Stomach (tissue), 4 donors: ENCODE results near the gene VEGFB.
A peak's percentile ranks its signal among the peaks of the same experiment; 100 is the strongest.

Experiments used
- EP300 ChIP-seq: sonication (generic); formaldehyde crosslinking; IDR thresholded peaks from one replicate; pipeline ENCODE4 v1.6.1; 2017; ENCODE audit warnings: antibody characterized with exemption
- POLR2A ChIP-seq, 4 donors: fragments of 450-650 bp; IDR thresholded peaks; one replicate each; pipeline ENCODE4 v1.6.1; 2016; ENCODE audit warnings: antibody characterized with exemption in 4 of 4, control low read depth in 2 of 4, mild to moderate bottlenecking in 1 of 4, moderate library complexity in 1 of 4
- POLR2AphosphoS5 ChIP-seq, 3 donors: sonication (generic); formaldehyde crosslinking; IDR thresholded peaks; one replicate each; pipeline ENCODE4 v1.6.1; 2016; ENCODE audit warnings: antibody characterized with exemption in 3 of 3
- TF ChIP-seq, protein P1 (sequence below), 7 experiments: fragments of 450-650 bp in 4 of 7; fragments of 200-600 bp in 3 of 7; sonication (generic) in 3 of 7; IDR thresholded peaks; one replicate each; pipeline ENCODE4 v1.5.1; 2016 to 2019; ENCODE audit warnings: antibody characterized with exemption in 7 of 7, control low read depth in 2 of 7, mild to moderate bottlenecking in 1 of 7

DNA sequence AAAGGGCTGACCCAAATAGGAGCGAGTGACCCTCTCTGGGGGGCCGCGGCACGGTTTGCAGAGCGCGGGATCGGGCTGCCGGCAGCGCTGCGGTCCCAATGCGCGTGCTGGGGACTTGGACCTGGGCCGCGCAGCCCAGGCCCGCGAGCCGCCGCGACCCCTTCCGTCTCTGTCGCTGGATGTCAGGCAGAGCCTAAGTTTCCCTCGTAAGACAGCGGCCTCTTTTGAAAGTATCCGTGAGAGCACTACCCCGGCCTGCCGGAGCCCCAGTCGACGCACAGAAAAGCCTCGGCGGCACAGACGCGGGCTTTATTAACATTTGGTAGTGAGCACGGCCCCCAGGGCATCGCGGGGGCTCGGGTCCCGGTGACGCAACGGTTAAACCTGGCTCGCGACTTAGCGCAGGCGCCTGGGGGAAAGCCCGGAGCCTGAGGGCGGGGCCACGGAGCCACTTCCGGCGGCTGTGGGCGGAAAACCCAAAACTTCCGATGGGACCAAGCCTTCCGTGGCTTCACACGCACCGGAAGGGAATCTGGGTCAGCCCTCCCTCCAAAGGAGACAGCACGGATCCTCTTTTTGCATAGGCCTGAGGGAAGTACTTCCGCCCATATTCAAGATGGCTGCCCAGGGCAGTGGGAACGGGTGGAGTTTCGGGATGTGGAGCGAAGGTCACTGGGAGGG lies 35.3 kb downstream of the VEGFB start:
- TF ChIP-seq EP300 (no peak), POLR2A (IDR thresholded peaks at IDR 0.05) (no peak), POLR2AphosphoS5 (IDR thresholded peaks at IDR 0.05) (peak; percentile 66 to 99 (median 95))
- TF ChIP-seq, protein P1, sequence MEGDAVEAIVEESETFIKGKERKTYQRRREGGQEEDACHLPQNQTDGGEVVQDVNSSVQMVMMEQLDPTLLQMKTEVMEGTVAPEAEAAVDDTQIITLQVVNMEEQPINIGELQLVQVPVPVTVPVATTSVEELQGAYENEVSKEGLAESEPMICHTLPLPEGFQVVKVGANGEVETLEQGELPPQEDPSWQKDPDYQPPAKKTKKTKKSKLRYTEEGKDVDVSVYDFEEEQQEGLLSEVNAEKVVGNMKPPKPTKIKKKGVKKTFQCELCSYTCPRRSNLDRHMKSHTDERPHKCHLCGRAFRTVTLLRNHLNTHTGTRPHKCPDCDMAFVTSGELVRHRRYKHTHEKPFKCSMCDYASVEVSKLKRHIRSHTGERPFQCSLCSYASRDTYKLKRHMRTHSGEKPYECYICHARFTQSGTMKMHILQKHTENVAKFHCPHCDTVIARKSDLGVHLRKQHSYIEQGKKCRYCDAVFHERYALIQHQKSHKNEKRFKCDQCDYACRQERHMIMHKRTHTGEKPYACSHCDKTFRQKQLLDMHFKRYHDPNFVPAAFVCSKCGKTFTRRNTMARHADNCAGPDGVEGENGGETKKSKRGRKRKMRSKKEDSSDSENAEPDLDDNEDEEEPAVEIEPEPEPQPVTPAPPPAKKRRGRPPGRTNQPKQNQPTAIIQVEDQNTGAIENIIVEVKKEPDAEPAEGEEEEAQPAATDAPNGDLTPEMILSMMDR (IDR thresholded peaks at IDR 0.05): peak in 1 of 7 experiments; percentile 9
